ENCODE measurements around the gene LPP.

LPP gene

DNA sequence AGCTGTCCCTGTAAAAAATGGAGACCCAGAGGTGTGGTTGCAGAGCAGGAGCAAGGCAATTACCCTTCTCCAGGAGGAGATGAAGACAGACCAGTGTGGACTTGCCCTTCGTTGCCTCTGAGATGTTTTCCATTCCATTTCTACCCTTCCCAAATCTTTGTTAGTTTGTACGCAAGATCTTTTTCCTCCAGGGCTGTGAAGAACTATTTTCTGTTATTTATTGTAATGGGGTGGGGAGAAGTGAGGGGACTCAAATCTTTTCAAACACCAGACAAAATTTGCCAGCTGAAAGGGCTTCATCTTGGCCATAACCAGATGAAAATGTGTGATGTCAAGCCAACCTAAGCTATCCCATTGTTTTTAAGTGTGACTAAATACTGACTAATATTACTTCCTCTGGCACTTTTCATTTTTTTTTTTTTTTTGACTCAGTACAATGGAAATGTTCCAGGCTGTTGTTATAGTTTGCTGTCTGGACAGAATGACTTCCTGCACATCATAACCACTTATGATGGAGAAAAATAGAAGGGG is 746.5 kb downstream of the LPP start:
- TF ChIP-seq, protein P1, sequence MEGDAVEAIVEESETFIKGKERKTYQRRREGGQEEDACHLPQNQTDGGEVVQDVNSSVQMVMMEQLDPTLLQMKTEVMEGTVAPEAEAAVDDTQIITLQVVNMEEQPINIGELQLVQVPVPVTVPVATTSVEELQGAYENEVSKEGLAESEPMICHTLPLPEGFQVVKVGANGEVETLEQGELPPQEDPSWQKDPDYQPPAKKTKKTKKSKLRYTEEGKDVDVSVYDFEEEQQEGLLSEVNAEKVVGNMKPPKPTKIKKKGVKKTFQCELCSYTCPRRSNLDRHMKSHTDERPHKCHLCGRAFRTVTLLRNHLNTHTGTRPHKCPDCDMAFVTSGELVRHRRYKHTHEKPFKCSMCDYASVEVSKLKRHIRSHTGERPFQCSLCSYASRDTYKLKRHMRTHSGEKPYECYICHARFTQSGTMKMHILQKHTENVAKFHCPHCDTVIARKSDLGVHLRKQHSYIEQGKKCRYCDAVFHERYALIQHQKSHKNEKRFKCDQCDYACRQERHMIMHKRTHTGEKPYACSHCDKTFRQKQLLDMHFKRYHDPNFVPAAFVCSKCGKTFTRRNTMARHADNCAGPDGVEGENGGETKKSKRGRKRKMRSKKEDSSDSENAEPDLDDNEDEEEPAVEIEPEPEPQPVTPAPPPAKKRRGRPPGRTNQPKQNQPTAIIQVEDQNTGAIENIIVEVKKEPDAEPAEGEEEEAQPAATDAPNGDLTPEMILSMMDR (IDR thresholded peaks at IDR 0.05; ENCODE audit: low read depth, low read length, missing control alignments), result no peak
- Histone ChIP-seq H3K27me3 (replicated peaks) (no peaks in the 10 kb centered on the region), H3K27ac (peak overlapping the region; percentile 84), H3K36me3 (replicated peaks) (no peaks in the 10 kb centered on the region), H3K4me3 (ENCODE audit: low read depth, low read length) (no peak overlapping the region)
- peak; percentile 53 for DNase-seq
- in situ Hi-C loops (cut with HindIII; ENCODE audit: low pct_ligation_motif_present, low sequenced_read_pairs), result no loop called here

DNA sequence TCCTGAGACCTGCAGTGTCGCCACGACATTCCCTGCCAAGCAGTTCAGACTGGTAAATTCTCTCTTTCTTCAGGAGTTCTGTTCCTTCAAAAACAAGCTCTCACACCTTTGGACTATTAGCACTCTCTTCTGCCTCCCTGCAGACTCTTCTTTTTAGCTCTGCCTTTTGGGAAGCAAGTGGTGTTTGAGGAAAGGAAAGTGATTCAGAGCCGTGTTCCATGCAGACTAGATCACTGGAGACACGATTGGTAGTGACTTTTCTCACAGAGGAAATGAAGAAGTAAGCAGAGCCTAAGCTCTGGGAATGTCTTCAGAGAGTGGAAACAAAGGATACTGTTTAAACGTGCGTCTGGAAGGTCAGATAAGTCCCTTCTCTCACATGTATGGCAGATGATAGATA is 747.2 kb downstream of the LPP start:
- no peak overlapping the region for H3K4me3 ChIP-seq (ENCODE audit: low read depth, low read length)
- H3K36me3 ChIP-seq (replicated peaks), result no peaks in the 10 kb centered on the region
- in situ Hi-C loops (cut with HindIII; ENCODE audit: low pct_ligation_motif_present, low sequenced_read_pairs), result no loop called here
- peak; percentile 32 for DNase-seq
- TF ChIP-seq, protein P1 (IDR thresholded peaks at IDR 0.05; ENCODE audit: low read depth, low read length, missing control alignments), result no peak
- H3K27ac ChIP-seq, result peak overlapping the region; percentile 84
- H3K27me3 ChIP-seq (replicated peaks), result no peaks in the 10 kb centered on the region

DNA sequence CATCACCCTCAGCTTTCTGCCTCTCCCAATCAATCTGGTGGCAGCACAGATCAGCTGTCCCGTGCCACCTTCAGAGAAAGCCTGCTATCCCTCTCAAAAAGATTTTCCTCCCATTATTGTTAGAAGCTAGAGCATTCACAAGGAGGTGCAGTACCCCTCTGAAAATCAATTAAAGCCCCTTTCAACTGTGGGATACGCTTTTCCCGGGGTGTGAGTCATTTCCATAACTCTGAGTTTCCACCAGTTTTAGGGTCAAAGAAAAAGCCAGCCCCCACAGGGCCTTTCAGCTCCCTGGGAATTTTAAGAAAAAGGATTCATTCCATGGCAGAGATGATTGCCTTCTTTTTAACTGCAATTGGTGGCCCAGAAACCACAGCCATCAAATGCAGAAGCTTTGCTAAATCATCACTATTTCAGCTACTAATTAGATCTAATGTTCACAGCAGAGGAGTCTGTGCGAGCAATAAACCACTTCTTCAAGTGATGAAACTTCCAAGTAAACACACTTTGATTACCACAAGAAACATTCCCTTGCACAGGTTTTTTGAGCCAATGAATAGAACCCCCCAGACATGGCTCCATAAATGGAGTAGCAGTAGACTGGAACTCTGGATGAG is 747.8 kb downstream of the LPP start:
- Histone ChIP-seq H3K4me3 (ENCODE audit: low read depth, low read length) (no peak overlapping the region), H3K27me3 (replicated peaks) (no peaks in the 10 kb centered on the region), H3K27ac (peak overlapping the region; percentile 84), H3K36me3 (replicated peaks) (no peaks in the 10 kb centered on the region)
- TF ChIP-seq, protein P1 (IDR thresholded peaks at IDR 0.05; ENCODE audit: low read depth, low read length, missing control alignments), result no peak
- in situ Hi-C loops (cut with HindIII; ENCODE audit: low pct_ligation_motif_present, low sequenced_read_pairs), result no loop called here
- DNase-seq, result no peak

DNA sequence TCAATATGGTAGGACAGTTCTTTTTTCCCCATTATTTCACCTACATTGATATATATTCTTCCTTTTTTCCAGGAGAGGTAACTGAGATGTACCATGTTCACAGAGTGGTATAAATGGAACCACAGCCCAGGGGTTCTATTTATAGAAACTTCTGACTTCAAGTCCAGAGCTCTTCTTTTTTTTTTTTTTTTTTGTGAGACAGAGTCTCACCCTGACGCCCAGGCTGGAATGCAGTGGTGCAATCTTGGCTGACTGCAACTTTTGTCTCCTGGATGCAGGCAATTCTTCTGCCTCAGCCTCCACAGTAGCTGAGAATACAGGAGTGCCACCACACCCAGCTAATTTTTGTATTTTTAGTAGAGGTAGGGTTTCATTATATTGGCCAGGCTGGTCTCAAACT is 750.7 kb downstream of the LPP start:
- TF ChIP-seq, protein P1 (IDR thresholded peaks at IDR 0.05; ENCODE audit: low read depth, low read length, missing control alignments), result no peak
- in situ Hi-C loops (cut with HindIII; ENCODE audit: low pct_ligation_motif_present, low sequenced_read_pairs), result no loop called here
- Histone ChIP-seq H3K4me3 (ENCODE audit: low read depth, low read length) (no peak overlapping the region), H3K27ac (no peak overlapping the region), H3K27me3 (replicated peaks) (no peaks in the 10 kb centered on the region), H3K36me3 (replicated peaks) (no peaks in the 10 kb centered on the region)
- peak; percentile 64 for DNase-seq

DNA sequence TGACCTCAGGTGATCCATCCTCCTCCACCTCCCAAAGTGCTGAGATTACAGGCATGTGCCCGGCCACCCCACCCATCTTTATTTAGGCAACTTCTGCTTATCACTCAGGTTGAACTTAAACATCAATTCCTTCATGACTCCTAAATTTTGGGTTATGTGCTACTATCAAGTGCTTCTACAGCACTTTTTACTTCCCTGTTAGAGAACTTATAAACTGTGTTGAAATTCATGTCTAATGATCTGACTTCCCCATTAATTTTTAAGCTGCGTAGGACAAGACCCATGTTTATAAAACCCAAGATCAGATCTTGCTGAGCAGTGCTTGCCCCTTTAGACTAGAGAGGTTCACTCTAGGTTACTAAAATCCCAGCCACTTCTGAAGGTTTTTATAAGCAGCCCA is 751.6 kb downstream of the LPP start:
- DNase-seq, result no peak
- Histone ChIP-seq H3K4me3 (ENCODE audit: low read depth, low read length) (no peak overlapping the region), H3K27ac (no peak overlapping the region), H3K27me3 (replicated peaks) (no peaks in the 10 kb centered on the region), H3K36me3 (replicated peaks) (no peaks in the 10 kb centered on the region)
- in situ Hi-C loops (cut with HindIII; ENCODE audit: low pct_ligation_motif_present, low sequenced_read_pairs), result no loop called here
- TF ChIP-seq, protein P1 (IDR thresholded peaks at IDR 0.05; ENCODE audit: low read depth, low read length, missing control alignments), result no peak

DNA sequence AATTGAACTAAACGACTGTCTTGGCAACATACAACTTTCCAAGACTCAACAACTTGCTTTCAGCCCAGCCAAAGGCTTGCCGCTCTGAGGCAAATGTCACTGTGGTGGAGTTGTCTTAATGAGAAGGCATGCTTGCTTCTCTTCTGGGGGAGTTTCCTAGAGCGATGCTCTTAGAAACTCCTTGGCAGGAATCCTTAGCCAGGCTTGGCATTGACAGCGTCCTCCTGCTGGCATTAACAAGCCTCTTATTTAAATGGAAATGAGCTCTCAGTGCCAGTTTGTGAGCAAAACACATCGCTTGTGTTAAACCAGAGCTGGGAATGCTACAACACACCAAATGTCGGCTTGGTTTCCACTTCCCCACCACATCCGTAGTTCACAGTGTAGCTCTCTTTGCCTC is 752.3 kb downstream of the LPP start:
- Histone ChIP-seq H3K27ac (no peak overlapping the region), H3K27me3 (replicated peaks) (no peaks in the 10 kb centered on the region), H3K4me3 (ENCODE audit: low read depth, low read length) (no peak overlapping the region), H3K36me3 (replicated peaks) (no peaks in the 10 kb centered on the region)
- no peak for DNase-seq
- TF ChIP-seq, protein P1 (IDR thresholded peaks at IDR 0.05; ENCODE audit: low read depth, low read length, missing control alignments), result no peak
- in situ Hi-C loops (cut with HindIII; ENCODE audit: low pct_ligation_motif_present, low sequenced_read_pairs), result no loop called here
